GM18861 (cell line): ENCODE measurements around the gene ZDHHC17.

Source experiments
- ATAC-seq: cut with Tn5 transposase; IDR thresholded peaks from one replicate; pipeline ENCODE4 v1.9.1; 2021; ENCODE audit not compliant: unreplicated experiment

The ZDHHC17 gene

DNA sequence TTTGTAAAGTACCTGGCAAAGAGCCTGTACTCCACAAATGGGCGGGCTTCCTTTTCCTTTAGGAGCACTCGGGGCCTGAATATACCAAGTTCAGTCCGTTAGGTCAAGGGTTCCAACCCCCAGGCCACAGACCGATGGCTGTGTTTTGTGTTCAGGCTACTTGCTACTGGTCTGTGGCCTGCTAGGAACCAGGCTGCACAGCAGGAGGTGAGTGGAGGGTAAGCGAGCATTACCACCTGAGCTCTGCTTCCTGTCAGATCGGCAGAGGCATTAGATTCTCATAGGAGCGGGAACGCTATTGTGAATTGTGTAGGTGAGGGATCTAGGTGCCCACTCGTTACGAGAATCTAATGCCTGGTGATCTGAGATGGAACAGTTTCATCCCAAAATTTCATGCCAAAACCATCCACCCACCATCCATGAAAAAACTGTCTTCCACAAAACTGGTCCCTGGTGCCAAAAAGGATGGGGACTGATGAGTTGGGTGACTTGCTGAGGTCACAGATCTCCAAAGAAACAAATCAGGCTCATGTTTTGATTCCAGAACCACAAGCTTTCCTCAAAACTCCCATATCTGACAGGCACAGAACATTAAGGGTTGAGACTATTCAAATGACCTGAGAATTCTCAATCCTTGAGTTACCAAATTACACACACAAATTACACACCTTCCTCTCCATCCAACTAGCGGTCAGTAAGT, 110.7 kb downstream of the ZDHHC17 start:
- no peak for ATAC-seq

DNA sequence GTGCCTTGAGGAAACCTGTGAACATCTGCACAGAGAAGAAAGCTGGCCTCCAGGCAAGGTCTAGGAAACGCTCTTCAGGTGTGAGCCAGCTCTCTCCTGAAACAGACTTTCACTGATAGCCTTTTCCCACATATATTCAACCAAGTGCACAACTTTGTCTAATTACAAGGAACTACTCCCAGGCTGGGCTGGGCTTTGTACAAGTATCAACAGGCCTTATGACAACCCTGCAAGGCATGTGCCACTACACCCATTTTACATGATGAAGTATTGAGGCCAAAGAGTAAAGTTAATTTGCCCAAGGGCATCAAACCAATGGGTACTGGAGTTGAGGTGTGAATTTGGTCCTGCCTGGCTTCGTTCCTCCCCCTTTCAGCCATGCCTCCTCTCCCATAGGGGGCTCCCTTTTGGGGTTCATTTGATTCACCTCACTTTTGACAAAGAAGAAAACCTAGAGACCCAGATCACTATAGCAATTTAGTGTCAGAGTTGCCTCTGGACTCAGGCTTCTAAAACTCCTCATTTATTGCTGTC, 112.8 kb downstream of the ZDHHC17 start:
- ATAC-seq, result no peak

DNA sequence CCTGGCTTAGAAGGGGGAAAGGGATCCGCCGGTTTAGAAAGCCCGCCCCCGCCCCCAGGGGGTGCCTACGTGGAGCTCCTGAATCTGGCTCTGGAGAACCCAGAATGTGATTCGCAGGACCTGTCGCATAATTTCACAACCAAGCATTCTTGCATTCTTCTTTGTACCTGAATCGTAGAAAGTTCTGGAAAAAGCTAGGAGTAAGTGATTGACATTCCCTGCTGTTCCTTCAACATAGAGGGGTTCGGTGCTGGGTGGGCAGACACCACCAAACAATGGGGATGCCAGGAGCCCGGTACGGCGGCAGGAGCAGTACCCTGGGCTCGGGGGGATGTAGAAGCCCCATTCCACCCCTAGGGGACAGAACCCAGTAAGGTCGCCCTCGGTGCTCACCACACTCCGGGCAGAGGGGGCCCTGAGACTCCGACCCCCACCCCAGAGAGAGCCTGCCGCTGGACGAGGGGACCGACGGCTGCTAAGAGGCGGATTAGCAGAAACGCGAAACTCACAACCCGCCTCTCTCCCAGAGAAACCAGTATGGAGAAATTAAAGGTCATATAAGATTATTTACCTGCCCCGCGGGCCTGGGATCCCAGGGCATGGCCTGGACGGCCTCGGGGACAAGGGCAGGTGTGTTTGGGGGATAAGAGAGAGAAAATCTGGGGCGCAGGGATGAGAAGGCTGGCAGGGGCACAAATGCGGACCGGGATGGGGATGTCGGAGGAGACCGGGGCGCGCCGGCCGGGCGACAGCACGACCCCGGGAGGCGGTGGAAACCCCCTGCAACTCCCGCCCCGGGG, 114.4 kb downstream of the ZDHHC17 start:
- peak; percentile 19 for ATAC-seq

DNA sequence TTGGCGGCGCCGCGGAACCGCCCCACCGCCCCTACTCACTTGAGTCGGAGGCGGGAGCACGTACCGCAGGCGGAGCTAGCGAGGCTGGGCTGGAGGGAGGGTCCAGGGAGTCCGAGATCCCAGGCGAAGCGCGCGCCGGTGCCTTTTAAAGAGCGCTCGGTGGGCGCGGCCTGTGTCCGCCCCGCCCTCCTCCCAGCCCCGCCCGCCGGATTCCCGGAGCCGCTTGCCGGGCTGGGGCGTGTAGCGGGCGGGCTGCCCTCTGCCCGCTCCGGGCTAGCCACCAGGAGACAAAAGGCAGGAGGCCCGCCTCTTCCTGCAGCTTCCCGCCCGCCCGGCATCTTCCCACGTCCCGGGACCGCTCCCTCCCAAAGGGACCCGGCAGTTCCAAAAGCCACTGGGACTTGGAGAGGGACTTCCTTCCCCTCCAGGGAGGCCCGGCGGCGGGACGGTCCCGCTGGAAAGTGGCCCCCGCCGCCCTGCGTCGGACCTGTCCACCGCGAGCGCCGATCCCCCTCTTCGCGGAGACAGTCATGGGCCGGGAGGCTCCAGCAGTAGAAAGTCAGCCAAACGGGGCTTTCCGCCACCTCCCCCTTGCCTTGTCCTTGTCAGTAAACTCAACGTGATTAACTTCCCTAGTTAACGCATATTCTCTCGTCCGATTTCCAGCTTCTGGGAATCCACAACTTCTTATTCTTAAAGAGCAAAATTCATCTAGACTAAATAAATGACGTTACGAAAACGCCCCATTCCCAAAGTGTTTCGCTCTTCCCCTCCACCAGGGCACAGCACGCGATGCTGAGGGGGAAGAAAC, 115.2 kb downstream of the ZDHHC17 start, which contains the start of gene CSRP2:
Gene CSRP2 (minus strand): TSS at position 121 of the 811 bp plus-strand sequence. CDS start 12,759 bp downstream, outside the sequence.
- ATAC-seq, result peak; percentile 84

DNA sequence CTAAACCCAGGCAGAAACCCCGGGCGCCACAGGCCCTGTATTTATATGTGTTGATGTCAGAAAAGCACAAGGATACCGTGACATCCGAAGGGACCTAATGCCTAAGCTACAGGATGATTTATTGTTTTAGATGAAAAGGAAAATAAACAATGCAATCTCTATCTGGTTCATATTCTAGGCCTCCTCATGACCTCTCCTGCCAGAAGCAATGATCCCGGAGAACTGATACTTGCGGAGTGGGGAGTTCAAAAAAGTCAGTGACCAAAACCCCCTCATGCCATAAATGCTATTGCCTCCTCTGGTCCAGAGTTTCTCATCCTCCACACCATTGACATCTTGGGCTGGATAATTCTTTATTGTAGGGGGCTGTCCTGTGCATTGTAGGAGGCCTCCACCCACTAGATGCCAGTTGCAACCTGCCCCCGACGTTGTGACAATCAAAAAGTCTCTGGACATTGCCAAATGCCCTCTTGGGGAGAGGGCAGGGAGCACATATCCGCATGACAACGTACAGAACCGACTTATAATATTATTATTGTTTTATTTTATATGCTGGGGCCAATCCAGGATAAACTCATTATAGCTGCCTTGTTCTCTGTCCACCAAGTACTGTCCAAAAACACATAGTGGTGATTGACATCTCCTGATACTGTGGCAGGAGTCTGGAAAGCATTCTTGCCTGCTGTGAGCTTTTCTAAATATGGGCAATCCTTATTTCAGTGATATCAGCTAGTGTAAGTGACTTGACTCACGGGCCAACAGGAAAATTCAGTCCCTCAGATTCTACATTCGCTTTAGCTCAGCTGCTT, 116.0 kb downstream of the ZDHHC17 start:
- no peak for ATAC-seq

DNA sequence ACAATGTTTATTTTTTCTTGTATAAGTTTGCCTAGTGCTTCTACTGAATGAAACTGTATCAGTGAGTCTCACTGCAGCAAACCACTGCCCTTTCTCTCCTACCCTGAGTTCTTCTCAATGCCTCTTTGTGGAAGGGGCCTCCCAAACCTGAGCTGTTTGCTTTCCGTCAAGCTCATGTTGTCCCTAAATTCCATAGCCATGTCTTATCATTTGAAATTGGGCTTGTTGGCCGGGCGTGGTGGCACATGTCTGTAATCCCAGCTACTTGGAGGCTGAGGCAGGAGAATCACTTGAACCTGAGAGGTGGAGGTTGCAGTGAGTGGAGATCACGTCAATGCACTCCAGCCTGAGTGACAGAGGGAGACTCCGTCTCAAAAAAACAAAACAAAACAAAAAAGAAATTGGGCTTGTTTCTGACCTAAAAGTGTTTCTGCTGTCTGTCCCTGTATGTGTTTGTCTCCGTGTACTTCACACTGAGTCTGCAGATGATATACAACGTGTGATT, 116.7 kb downstream of the ZDHHC17 start:
- no peak for ATAC-seq

DNA sequence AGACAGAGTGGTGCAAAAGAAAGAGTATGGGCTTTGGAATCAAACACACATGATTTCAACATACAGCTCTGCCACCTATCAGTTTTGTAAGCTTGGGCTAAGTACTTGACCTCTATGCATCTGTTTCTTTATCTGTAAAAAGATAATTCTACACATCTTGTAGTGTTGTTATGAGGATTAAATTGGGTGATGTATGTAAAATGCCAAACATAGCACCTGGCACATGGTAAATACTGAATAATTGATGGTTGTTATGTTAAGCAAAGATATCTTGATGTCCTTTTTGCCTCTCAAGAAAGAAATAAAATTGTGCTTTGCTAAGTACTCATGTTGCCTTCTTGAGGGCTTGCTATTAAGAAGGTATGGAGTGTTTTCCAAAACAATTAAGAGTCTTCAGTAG, 117.2 kb downstream of the ZDHHC17 start:
- no peak for ATAC-seq

DNA sequence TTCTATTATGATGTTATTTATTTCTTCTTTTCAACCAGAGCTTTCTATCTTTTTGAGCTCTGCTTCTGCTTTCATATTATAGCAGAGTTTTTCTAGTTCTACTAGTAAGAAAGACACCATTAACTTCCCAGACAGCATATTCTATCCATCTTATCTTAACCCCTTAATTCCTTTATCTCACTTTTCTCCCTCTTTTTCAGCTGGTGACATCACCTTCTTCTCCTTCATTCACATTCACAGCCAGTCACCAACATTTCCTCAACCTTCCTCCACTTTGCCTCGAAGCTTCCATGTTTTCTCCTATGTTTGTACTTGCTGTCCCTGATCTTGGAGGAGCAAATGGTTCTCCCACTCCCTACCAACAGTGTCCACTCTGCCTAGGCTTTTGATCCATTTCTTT, 118.5 kb downstream of the ZDHHC17 start:
- no peak for ATAC-seq

DNA sequence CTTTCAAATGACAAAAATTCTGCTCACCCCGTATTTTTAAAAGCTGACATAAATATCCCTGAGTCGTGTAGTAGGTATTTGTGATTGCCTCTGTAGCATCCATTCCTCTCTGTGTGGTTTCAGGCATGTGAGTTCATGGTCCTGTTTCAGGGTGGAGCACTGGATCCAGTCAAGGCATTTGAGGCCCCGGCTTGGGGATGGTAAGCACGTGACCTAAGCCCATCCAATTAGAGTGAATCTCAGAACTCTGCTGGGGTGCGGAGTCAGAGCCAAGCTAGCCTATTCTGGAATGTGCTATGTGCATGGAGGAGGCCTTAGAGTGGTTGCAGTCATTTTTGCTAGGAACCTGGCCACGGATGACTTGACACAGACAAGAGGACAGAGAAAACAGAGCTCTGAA, 119.2 kb downstream of the ZDHHC17 start:
- no peak for ATAC-seq

DNA sequence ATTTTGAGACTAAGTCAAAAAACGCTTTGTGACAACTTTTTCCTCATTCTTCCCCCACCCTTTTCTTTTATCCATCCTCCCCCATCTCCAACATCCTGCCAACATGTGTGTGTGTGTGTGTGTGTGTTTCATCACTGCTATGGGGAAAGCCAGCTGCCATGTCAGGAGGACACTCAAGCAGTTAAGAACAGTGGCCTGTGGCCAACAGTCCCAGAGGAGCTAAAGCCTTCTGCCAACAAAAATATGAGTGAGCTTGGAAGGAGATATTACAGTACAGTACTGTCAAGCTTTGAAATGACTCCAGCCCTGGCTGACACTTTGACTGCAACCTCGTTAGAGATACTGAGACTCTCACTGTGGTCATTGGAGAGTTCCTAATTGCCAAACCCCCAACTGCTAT, 119.9 kb downstream of the ZDHHC17 start:
- no peak for ATAC-seq

DNA sequence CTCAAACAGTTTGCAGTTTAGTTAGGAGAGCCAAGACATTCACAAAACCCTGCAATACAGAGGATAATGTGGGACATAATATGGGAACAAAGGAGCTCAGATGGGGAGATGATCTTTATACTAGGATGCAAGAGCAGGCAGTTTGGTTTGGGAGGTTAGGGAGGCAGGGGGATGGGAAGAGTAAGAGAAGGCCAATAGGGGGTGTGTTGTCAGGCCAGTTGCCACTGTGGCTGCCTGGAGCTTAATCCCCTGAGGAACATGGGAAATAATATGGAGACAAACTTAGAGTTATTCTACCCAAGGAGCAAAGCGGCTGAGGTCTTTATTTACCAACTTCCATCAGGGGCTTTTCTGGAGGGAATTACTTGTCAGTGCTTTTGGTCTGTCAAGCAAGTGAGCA, 124.9 kb downstream of the ZDHHC17 start:
- no peak for ATAC-seq

DNA sequence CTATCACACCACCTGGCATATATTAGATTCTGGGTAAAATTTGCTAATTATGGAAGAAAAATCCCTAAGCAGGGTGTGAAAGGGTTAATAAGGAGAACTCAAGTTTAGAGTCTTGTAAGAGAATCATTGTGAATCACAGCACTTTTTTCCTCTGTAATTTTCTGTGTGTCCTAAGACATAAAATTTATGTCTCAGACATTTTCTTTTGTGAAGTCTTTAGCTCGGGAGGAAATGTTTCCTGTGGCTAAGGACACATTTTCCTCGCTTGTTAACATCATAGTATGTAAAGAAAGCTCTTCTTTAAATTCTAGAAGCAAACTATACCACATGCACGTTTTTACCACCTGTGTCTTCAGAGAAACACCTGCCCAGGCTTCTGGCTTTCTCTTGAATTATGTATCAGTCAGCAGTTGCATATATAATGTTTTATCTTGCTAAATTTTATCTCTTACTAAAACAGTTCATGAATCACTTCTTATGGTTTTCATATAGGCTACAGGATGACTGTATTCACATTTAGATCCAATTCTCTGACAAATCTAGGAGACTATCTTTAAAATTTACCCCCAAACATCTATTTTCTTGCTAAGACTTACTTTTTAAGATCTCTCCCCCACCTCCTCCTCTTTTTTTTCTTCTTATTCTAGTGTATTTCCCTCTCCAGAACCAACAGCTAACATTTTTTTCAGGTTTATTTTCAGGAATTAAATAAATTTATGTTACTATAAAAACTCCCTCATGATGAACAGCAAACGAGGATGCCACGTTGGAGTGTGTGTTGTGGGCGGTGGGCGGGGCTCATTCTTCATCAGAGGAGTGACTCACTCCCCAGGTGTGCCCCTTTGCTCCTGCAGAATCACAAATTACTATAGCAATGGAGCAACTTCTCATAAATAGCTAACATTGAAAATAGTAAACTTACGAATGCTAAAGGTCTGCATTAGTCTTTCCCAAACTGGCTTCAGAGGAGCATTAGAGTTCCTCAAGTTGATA, 126.5 kb downstream of the ZDHHC17 start:
- ATAC-seq, result no peak

DNA sequence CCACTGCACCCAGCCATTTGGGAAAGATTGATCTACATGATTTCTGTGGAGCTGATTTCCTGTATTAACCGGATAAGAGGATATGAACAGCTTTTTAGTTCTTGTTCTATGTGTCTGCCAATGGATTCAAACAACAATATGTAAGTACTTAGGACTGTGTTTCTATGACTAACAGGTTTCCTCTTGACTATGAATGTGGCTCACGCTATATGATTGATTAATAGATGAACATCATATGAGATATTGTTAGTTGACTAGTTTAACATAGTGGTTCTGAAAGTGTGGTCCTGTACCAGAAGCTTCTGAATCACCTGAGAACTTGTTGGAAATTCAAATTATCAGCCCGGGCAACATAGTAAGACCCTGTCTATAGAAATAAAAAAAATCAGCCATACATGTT, 127.7 kb downstream of the ZDHHC17 start:
- ATAC-seq, result no peak

DNA sequence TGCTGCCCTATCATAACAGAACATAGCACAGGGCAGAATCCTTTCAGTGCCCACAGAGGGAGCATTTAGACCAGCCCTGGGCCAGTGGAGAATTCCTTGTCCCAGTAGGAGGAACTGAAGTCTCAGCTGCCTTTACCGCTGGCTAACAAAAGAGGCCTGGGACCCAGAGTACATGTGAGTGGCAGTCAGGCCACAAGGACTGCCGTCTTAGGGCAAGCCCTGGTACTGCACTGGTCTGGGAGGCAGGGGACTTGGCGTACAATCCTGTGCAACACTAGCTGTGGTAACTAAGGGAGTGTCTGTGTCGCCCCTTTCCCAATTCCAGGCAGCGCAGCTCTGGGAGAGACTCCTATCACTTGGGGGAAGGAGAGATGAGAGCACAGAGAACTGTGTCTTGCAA, 131.9 kb downstream of the ZDHHC17 start:
- no peak for ATAC-seq

DNA sequence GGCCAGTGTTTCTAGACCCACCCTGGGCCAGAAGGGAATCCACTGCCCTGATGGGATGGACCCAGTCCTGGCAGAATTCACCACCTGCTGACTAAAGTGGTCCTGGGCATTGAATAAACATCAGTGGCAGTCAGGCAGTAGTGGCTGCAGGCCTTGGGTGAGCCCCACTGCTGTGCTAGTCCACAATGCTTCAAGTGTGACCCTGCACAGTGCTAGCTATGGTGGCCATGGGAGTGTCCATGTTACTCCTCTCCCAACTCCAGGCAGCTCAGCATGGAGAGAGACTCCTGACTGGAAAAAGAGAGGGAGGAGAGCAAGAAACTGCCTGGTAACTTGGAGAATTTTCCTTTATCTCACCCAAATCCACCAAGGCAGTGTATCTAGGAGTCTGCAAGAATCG, 132.4 kb downstream of the ZDHHC17 start:
- ATAC-seq, result no peak

DNA sequence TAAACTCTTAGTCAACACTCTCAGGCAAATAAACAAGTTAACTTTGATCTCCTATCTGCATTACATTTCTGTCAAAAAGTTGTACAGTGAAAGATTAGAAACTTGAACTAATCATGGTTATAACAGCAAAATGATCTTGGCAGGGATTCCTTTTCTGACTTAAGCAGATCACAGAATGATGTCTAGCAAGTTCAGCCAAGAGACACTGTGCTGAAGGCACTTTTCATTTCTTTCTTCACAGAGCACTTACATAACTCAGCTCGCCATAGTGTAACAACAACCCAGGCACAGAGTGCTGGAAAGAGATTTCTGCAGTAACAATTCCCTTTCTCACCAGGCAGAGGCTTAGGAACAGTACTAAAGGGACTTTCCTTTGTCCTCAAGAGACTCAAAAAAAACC, 134.5 kb downstream of the ZDHHC17 start:
- no peak for ATAC-seq

DNA sequence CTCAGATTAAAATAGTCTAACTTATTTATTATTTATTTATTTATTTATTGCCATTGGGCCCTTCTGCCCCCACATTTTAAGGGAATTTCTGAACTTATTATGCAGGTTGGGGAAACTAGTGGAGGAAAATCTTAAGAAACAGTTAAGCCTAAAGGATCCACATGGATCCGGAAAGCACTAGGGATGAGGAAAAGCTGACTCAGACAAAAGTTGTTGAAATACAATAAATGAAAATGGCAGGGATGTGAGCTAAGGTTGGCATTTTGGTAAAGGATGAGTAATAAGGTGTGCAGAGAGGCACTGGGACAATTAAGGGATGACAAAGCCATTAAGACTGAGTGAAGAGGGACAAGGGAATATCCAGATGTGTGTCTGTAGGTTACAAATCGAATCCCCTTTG, 135.6 kb downstream of the ZDHHC17 start:
- ATAC-seq, result no peak

DNA sequence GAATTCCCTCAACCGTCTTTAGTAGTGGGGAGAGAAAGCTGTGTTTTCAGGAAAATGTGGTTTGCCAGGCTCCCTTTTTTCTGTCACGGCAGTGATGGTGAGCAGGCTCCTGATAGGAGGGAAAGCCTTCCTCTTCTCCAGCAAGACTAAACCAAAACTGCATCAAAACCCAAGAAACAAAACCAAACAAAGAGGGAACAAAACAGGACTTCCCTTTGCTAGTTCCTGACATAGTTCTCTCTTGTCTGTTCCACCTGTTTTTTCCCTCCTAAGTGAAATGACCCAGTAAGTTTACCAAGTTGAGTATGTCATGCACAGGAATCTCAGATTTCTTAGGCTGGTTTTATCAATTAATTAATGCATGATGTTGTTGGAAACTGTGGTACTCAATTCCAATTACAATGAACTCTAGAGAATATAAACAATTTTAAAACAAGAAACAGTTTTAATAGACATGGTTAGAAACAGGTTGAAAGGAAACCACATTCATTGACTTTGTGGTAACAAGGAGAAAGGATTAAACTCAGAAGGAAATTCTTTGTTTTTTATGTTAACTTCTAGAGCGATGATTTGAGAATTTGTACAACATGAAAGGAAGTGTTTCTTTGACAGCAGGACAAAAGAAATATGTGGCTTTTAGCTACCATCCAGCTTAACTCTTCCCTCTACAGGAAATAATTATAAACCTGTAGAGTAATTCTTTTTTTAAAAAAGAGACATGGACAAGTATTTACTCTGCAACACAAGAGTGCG, 137.9 kb downstream of the ZDHHC17 start:
- no peak for ATAC-seq
